Glutamatergic neuron (in vitro differentiated cells): ENCODE results near the gene MSH3. TPM values are rescaled to one million over a fixed set of nuclear protein-coding genes. Genes with fewer than 3 reads are reported as not detected.

ENCODE experiments used
- DNase-seq: peaks from one replicate; pipeline ENCODE4 v3.0.0; 2022
- H3K27ac Mint-ChIP-seq: one replicate; pipeline ENCODE4 v1.8.0; 2020; ENCODE audit warnings: mild to moderate bottlenecking, mixed read lengths, inconsistent platforms; ENCODE audit not compliant: unreplicated experiment
- H3K27me3 Mint-ChIP-seq: one replicate; pipeline ENCODE4 v1.8.0; 2020; ENCODE audit warnings: mild to moderate bottlenecking, moderate library complexity, mixed read lengths, inconsistent platforms; ENCODE audit not compliant: unreplicated experiment
- H3K36me3 Mint-ChIP-seq: one replicate; pipeline ENCODE4 v1.8.0; 2020; ENCODE audit warnings: mild to moderate bottlenecking, mixed read lengths, inconsistent platforms; ENCODE audit not compliant: unreplicated experiment
- H3K4me1 Mint-ChIP-seq: one replicate; pipeline ENCODE4 v1.8.0; 2020; ENCODE audit warnings: mild to moderate bottlenecking, low read depth, mixed read lengths, inconsistent platforms; ENCODE audit not compliant: unreplicated experiment
- H3K4me3 Mint-ChIP-seq: one replicate; pipeline ENCODE4 v1.8.0; 2020; ENCODE audit warnings: mild to moderate bottlenecking, mixed read lengths, inconsistent platforms; ENCODE audit not compliant: unreplicated experiment
- H3K9me3 Mint-ChIP-seq: one replicate; pipeline ENCODE4 v1.8.0; 2020; ENCODE audit warnings: mild to moderate bottlenecking, moderate library complexity, mixed read lengths, inconsistent platforms; ENCODE audit not compliant: unreplicated experiment
- CTCF ChIP-seq: fragments of 200-600 bp; sonication (generic); IDR thresholded peaks from one replicate; pipeline ENCODE4 v1.5.0; 2021; ENCODE audit not compliant: partially characterized antibody, unreplicated experiment
- total RNA-seq: library from RNA; stranded (reverse); fragmentation: NEBNext Ultra II Directional; extraction: Animal tissue kit (Norgen Biotek cat#: 25700); gene quantifications from one replicate; pipeline ENCODE4 v1.2.1, GENCODE V29; 2021; ENCODE audit not compliant: unreplicated experiment

Gene MSH3
- total RNA-seq, 1 donor from 2014 or later: 14.4 TPM

GRCh38 chr5:80753712-80754111 is 99.3 kb downstream of the MSH3 start:
- no peak for TF ChIP-seq CTCF
- Mint-ChIP-seq H3K27me3 (peaks cover 2% of the 10 kb centered on the region), H3K36me3 (no peaks in the 10 kb centered on the region), H3K27ac (no peak overlapping the region), H3K9me3 (no peaks in the 10 kb centered on the region), H3K4me3 (no peak overlapping the region), H3K4me1 (peaks cover 34% of the 10 kb centered on the region)
- no peak for DNase-seq

GRCh38 chr5:80754900-80755299 is 100.4 kb downstream of the MSH3 start:
- Mint-ChIP-seq H3K9me3 (no peaks in the 10 kb centered on the region), H3K27me3 (peaks cover 2% of the 10 kb centered on the region), H3K4me3 (peak overlapping the region; percentile 63), H3K36me3 (no peaks in the 10 kb centered on the region), H3K27ac (peak overlapping the region; percentile 78), H3K4me1 (peaks cover 37% of the 10 kb centered on the region)
- no peak for TF ChIP-seq CTCF
- peak; percentile 69 for DNase-seq

- Mint-ChIP-seq H3K27ac (peak overlapping the region; percentile 78), H3K27me3 (no peaks in the 10 kb centered on the region), H3K9me3 (no peaks in the 10 kb centered on the region), H3K4me1 (peaks cover 37% of the 10 kb centered on the region), H3K4me3 (peak overlapping the region; percentile 63), H3K36me3 (no peaks in the 10 kb centered on the region)
- TF ChIP-seq CTCF: no peak
- no peak for DNase-seq
Measured at GRCh38 chr5:80755626-80756025, 101.2 kb downstream of the MSH3 start.

- H3K27me3 Mint-ChIP-seq: no peaks in the 10 kb centered on the region
- H3K27ac Mint-ChIP-seq: peak overlapping the region; percentile 78
- no peaks in the 10 kb centered on the region for H3K9me3 Mint-ChIP-seq
- peaks cover 37% of the 10 kb centered on the region for H3K4me1 Mint-ChIP-seq
- H3K36me3 Mint-ChIP-seq: no peaks in the 10 kb centered on the region
- no peak overlapping the region for H3K4me3 Mint-ChIP-seq
- DNase-seq: no peak
- TF ChIP-seq CTCF: no peak
Measured at GRCh38 chr5:80756292-80756691, 101.8 kb downstream of the MSH3 start.

- Mint-ChIP-seq H3K27me3 (no peaks in the 10 kb centered on the region), H3K9me3 (no peaks in the 10 kb centered on the region), H3K4me1 (peaks cover 37% of the 10 kb centered on the region), H3K36me3 (no peaks in the 10 kb centered on the region), H3K4me3 (no peak overlapping the region), H3K27ac (no peak overlapping the region)
- no peak for DNase-seq
- no peak for TF ChIP-seq CTCF
Measured at GRCh38 chr5:80757290-80757689, 102.8 kb downstream of the MSH3 start.
